Mucosa of descending colon (tissue), 3 donors: Measurements from ENCODE around the gene YTHDC2. TPM values are rescaled to one million over a fixed set of nuclear protein-coding genes. Genes with fewer than 3 reads are reported as not detected.
A peak's percentile ranks its signal among the peaks of the same experiment; 100 is the strongest.

Experiments
- ATAC-seq: fragments of 200-7000 bp; cut with Tn5 transposase; one replicate; pipeline ENCODE4 v1.9.1; 2020; ENCODE audit warnings: mild to moderate bottlenecking, moderate library complexity
- DNase-seq, 3 donors: peaks; one replicate each; pipeline ENCODE4 v3.0.0-alpha.2; 2020
- H3K36me3 ChIP-seq: fragments of 200-600 bp; one replicate; pipeline ENCODE4 v1.8.0; 2021; ENCODE audit warnings: low read depth, mild to moderate bottlenecking
- H3K4me1 ChIP-seq: fragments of 200-600 bp; one replicate; pipeline ENCODE4 v1.8.0; 2021; ENCODE audit warnings: low read depth, mild to moderate bottlenecking
- H3K4me3 ChIP-seq: fragments of 200-600 bp; one replicate; pipeline ENCODE4 v1.8.0; 2021; ENCODE audit warnings: mild to moderate bottlenecking
- H3K9me3 ChIP-seq: fragments of 200-600 bp; one replicate; pipeline ENCODE4 v1.8.0; 2021; ENCODE audit warnings: mild to moderate bottlenecking
- CTCF ChIP-seq: fragments of 200-600 bp; IDR thresholded peaks from one replicate; pipeline ENCODE4 v1.8.0; 2022; ENCODE audit warnings: antibody characterized with exemption, mild to moderate bottlenecking
- intact Hi-C, 2 donors: fragments of 100-400 bp; cut with DNase I in 1 of 2; cut with micrococcal nuclease in 1 of 2; formaldehyde crosslinking; loops; one replicate each; pipeline versions ENCODE4 v1.11.0 to v1.11.1; 2022; cut with DNase I, micrococcal nuclease
- total RNA-seq, 3 donors: library from RNA; stranded (reverse); fragmentation: NEBNext Ultra II Directional in 2 of 3; extraction: Animal tissue kit (Norgen Biotek cat#: 25700) in 2 of 3; gene quantifications; one replicate each; pipeline versions ENCODE4 v1.2.1 to v1.2.4, GENCODE V29; 2021 to 2023
- donor health status: DM: no; HTN: no; CAD: no; lungs with moderate emphysema.
- donor health status: DM: no; HTN: no; CAD: no.
- donor health status: DM: no; HTN: yes; CAD: no.

The YTHDC2 gene
- total RNA-seq, 3 donors from 2014 or later: 19.3 to 23.5 (median 22.4) TPM

GRCh38 chr5:113526421-113526820 is 12.9 kb downstream of the YTHDC2 start:
- ATAC-seq: no peak
- Histone ChIP-seq H3K9me3 (peaks cover 10% of the 10 kb centered on the region), H3K36me3 (no peaks in the 10 kb centered on the region), H3K4me1 (no peaks in the 10 kb centered on the region), H3K4me3 (no peak overlapping the region)
- no peak for DNase-seq
- no peak for TF ChIP-seq CTCF
- intact Hi-C loops: no loop called here

GRCh38 chr5:113527746-113528145 is 14.3 kb downstream of the YTHDC2 start:
- Histone ChIP-seq H3K9me3 (peaks cover 19% of the 10 kb centered on the region), H3K36me3 (no peaks in the 10 kb centered on the region), H3K4me3 (no peak overlapping the region), H3K4me1 (no peaks in the 10 kb centered on the region)
- TF ChIP-seq CTCF: no peak
- intact Hi-C loops: no loop called here
- DNase-seq (no peak), ATAC-seq (no peak)

GRCh38 chr5:113531481-113532159 is 18.1 kb downstream of the YTHDC2 start:
- ATAC-seq (no peak), DNase-seq (no peak)
- no peak for TF ChIP-seq CTCF
- intact Hi-C loops: no loop called here
- Histone ChIP-seq H3K4me3 (no peak overlapping the region), H3K4me1 (no peaks in the 10 kb centered on the region), H3K9me3 (peaks cover 19% of the 10 kb centered on the region), H3K36me3 (no peaks in the 10 kb centered on the region)

- intact Hi-C loops: no loop called here
- Histone ChIP-seq H3K36me3 (no peaks in the 10 kb centered on the region), H3K4me3 (no peak overlapping the region), H3K4me1 (no peaks in the 10 kb centered on the region), H3K9me3 (no peaks in the 10 kb centered on the region)
- no peak for TF ChIP-seq CTCF
- no peak for DNase-seq
- ATAC-seq: no peak
These were observed 24.8 kb downstream of the YTHDC2 start for GRCh38 chr5:113538313-113538712.

GRCh38 chr5:113546703-113547183 is 33.2 kb downstream of the YTHDC2 start:
- peak; percentile 83 for ATAC-seq
- DNase-seq: no peak

More at GRCh38 chr5:113546703-113547183, 33.2 kb downstream of the YTHDC2 start:
- H3K4me1 ChIP-seq: peaks cover 5% of the 10 kb centered on the region
- no peaks in the 10 kb centered on the region for H3K9me3 ChIP-seq
- no peak for TF ChIP-seq CTCF
- no peak overlapping the region for H3K4me3 ChIP-seq
- H3K36me3 ChIP-seq: no peaks in the 10 kb centered on the region
- intact Hi-C loops: no loop called here
